HG03520 (cell line): ENCODE measurements around the gene RB1.
"Not testable (repeated sequence)": the region's sequence is repeated elsewhere in the genome, so short reads cannot be mapped to it uniquely, and the experiment has no call there.

Experiments
- ATAC-seq: cut with Tn5 transposase; IDR thresholded peaks from one replicate; pipeline ENCODE4 v1.9.1; 2021; ENCODE audit warnings: mild to moderate bottlenecking, moderate library complexity; ENCODE audit not compliant: unreplicated experiment

RB1 gene

DNA sequence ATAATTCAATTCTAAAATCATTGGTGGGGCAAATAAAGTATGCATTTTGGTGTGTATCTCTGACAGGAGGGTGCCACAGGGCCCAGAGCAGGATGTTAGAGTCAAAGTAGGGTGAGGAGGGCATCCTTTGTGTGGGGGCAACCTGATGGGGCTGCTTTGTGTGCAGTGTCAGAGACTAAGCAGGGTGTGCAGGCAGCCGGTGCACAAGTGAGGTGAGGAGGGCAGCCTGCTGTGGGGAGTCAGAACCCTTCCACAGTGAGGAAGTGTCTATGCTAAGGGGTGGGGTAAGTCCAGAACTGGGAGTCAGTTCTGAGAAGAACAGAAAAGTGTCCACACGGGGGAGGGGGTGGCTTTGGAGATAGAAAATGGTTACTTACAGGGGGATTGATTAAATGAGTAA is 40.7 kb downstream of the RB1 start:
- ATAC-seq: no peak

DNA sequence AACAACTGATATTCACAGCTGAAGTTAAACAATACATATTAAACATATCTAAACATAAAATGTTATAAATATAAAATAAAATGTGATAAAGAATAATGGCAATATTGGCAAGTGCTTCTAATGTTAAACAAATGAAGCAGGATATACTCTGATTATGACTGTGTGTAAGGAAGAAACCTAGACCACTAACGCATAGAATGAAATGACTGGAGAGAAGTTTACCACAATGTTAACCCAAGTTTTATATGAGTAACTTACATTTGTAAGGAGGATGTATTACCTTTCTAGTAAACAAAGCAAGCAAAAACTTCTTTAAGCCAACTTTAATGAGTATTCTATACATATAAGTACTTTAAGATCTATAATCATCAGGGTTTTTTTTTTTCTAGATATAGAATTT is 43.0 kb downstream of the RB1 start:
- ATAC-seq: no peak

DNA sequence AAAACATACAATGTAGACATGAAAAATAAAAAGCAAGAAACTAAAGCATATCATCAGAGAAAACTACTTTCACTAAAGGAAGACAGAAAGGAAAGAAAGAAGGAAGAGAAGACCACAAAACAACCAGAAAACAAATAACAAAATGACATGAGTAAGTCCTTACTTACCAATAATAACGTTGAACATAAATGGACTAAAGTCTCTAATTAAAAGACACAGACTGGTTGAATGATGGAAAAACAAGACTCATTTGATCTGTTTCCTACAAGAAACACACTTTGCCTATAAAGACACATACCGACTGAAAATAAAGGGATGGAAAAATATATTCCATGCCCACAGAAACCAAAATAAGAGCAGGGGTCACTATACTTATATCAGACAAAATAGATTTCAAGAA is 46.0 kb downstream of the RB1 start:
- ATAC-seq: no peak

DNA sequence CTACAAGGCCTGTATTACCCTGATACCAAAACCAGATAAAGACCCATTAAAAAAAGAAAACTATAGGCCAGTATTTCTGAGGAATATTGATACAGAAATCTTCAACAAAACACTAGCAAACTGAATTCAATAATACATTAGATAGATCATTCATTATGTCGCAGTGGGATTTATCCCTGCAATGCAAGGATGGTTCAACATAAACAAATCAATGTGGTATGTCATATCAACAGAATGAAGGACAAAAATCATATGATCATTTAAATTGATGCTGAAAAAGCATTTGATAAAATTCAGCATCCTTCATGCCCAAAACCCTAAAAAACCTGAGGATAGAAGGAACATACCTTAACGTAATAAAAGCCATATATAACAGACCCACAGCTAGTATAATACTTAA is 50.0 kb downstream of the RB1 start:
- ATAC-seq: no peak

DNA sequence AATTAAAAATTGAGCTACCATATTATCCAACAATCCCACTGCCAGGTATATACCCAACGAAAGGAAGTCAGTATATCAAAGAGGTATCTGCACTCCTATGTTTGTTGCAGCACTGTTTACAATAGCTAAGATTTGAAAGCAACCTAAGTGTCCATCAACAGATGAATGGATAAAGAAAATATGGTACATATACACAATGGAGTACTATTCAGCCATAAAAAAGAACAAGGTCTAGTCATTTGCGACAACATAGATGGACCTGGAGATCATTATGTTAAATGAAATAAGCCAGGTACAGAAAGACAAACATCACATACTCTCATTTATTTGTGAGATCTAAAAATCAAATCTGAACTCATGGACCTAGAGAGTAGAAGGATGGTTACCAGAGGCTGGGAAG is 52.0 kb downstream of the RB1 start:
- not testable (repeated sequence) for ATAC-seq

DNA sequence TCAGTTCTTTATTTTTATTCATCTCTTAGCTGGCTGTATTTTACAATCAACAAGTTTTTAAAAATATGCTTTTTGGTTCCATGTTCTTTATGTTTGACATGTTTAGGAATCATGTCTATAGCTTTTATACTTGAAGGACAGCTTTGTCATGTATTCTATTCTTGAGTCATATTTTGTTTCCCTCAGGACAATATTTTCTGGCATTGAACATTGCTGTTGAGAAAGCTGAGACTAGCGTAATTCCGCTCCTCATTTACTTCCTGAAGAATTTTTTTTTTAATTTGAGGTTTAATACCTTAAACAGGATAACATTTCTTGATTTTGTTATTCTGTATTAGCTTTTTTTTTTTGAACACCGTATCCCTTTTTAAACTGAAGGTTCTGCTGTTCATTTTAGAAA is 53.2 kb downstream of the RB1 start:
- ATAC-seq: no peak

DNA sequence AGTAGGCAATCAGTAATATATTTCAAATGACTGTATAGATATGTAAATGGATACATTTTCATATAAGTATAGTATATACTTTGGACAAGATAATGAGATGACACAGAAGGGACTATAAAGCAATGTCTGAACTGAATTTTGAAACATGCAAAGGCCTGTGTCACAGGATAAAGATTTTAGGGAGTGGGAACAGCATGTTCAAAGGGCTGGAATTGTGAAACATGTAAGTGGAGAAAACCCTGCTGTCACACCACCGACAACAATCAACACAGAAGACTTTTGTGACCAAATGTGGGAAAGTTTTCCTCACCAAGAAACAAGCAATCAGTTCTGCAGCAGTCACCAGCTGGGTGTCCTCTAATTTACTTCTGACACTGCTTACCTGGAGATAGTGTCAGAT is 66.4 kb downstream of the RB1 start:
- no peak for ATAC-seq

DNA sequence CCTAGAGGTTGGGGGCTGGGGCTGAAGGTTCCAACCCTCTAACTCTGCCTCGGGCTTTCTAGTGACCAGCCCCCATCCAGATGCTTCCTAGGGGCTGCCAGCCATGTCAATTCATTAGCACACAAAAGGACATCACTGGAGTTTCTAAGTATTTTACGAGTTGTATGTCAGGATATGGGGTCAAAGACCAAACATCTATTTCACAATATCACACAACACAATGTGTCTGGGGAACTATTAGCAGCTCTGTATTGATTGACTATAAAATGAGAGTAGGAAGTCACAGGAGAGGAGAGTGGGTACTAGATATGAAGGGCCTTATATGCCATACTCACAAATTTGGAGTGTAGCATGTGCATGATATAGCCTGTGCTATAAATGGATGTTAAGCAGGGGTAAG is 67.3 kb downstream of the RB1 start:
- ATAC-seq: no peak

DNA sequence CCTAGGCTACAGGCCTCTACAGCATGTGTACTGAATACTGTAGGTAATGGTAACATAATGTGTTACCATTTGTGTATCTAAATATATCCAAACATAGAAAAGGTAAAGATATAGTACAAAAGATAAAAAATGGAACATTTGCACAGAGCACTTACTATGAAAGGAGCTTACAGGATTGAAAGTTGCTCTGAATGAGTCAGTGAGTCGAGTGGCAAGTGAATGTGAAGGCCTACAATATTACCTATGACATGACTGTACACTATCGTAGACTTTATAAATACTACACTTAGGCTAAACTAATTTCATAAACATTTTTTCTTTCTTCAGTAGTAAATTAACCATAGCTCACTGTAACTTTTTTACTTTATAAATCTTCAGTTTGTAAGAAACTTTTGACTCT is 74.3 kb downstream of the RB1 start:
- ATAC-seq: no peak

DNA sequence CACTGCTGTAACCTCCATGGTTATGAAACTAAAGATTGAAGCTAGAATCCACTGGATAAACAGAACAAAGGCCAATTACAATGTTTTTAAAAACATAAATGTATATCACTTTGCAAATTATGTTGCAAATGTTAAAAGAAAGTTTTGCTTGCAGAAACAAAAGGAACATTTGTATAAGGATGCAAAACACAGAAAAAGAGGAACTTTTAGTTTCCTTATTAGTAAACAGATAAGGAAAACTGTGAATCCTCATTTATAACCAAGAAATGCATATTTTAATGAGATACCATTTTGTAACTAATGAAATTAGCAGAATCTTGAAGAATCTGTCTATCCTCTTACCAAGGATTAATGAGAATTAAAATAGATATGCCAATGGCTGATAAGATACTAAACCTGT is 77.0 kb downstream of the RB1 start:
- no peak for ATAC-seq

DNA sequence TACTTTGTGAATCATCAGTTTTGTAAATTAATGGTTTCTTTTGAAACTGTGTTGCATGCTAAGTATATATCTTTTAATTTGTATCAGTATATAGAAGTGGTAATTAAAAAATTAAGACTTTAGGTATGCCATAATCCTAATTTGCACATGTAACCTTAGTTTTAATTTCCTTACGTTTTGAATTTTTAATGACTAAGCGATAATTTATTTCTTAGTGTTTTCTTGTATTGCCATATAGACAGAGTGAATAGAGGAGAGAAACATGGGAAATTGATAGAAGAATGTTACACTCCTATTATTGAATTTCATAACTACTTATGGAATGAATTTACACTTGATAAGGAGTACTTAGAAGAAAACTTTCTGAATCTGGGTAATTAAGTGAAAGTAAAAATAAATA is 79.8 kb downstream of the RB1 start:
- no peak for ATAC-seq

DNA sequence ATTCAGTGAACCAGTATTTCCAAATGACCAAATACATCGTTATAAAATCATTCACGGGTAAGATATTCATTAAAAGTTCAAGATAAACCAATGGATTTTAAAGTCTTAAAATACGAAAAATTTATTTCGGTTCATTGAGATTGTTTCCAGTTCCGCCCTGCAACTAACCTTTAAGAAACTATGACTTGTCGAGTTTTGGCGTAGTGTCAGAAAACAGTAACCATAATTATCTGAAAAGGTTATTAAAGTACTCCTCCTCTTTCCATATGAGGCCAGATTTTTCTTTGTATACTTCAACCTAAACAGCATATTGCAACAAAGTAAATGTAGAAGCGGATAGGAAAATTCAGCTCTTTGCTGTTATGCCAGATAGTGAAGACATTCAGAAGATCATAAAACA is 83.3 kb downstream of the RB1 start:
- ATAC-seq: no peak

DNA sequence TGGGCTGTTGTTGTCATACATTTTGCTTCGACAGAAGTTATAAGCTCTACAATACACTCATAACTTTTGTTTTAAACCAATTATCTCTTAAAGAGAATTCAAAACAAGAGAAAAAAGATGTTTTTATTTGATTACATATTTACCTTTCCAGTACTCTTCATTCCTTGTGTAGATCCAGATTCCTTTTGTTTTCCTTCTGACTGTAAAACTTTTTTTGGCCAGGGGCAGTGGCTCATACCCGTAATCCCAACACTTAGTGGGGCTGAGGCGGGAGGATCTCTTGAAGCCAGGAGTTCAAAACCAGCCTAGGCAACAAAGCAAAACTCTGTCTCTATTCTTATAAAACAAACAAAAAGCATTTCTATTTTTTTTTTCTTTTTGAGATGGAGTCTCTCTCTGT is 87.7 kb downstream of the RB1 start:
- no peak for ATAC-seq

DNA sequence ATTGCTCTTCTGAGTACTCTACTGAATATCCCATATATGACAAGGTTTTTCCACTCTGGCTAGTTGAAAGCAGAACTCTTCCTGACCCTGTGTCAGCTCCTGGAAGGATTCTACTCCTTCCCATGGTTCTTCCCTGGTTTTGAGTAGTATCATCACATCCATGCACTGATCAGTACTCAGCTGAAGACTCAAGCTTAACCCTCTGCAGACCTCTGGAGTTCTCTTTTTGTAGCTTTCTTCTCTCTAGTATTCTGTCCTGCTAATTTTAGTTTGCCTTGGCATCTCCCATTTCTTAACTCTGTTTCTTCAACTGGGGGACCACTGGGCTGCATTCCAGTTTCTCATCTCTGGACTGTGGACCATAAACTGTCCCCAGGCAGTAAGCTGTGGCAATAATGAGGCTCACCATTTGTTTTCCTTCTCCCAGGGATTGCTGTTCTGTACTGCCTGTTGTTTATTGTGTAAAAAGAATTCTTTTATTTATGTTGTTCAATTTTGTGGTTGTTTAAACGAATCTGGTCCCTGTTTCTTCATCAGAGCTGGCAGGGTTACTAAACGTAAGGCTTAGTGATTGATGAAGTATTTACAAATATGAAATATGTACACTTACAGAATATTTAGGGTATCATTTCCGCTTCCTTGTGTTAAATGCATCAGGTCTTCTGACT is 89.6 kb downstream of the RB1 start:
- ATAC-seq: no peak

DNA sequence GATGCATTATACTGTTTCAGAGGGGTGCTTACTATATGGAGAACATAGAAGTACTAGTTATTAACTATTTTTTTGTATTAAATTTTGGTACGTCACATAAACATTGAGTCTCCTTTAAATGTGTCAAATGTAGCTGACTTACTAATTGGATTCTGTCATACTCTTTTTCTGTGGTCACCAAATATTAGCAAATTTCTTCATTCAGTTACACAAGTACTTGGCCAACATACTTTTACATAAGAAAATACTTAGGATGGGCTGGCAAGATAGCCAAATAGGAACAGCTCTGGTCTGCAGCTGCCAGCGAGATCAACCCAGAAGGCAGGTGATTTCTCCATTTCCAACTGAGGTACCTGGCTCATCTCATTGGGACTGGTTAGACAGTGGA is 90.1 kb downstream of the RB1 start:
- ATAC-seq: no peak

DNA sequence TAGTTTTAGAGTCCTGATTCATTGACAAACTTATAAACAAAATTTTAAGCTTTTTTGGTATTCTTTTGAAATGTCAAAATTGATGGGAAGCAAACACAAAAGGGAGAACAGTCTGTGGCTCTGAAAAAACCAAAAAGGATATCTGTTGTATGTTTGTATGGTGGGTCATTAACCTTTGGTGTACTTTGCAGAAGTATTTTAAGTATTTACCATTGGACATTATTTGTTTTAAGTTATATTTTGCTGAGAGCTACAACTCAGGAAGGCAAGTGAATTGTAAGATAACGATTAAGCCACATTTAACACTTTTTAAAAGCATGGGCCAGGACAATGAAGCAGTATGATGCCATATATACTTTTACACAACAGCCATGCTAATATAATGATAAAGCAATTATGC is 94.2 kb downstream of the RB1 start:
- ATAC-seq: no peak

DNA sequence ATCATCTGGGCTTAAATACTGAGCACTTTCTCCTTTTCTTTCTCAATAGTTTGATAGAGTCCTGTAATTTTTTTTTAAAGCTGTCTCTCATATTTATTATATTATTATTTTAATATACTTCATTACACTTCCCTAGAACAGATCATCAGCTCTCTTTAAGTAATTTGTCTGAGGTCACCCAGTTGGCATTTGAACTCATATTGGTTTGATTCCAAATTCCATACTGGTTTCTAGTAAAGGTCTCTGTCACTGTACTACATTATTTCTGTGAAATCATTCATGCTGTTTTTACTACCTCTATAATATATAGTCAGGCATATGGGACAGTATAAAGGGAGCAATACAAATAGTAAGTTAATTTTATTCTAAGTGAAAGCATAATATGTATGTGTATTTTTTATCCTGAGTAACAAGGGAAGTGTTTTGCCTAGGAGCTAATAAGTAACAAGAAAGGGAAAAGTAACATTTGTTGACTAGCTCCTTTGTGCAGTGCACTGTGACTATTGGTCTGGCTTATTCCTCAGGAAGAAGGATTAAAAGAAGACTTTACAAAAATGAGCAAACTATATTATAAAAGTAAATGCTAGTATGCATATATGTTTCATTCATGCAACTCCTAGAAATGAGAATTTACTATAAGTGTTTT is 95.0 kb downstream of the RB1 start:
- no peak for ATAC-seq

DNA sequence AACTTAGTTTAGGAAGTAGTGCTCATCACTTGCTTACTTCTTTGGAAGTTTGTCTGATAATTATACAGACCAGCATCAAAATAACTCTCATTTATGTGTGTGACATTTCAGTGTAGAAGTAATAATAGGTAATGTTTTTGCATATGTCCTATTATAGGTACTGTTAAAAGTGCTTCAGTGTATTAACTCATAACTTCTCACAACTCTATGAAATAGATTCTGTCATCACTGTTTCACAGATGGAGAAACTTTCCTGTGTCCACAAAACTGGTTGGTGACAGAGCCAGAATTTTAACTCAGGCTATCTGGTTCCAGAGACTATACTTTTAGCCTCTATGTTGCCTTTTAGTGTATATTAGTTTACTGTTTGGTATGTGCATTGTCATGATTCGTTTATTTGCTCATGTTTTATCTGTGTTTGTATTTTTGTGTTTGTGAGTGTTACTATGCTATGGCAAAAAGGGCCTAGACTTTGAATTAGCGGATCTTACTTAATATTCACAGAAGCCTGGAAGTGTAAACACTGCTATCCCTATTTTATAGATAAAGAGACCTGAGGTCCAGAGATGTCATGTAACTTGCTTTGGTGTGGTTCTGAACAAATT is 96.6 kb downstream of the RB1 start:
- no peak for ATAC-seq

DNA sequence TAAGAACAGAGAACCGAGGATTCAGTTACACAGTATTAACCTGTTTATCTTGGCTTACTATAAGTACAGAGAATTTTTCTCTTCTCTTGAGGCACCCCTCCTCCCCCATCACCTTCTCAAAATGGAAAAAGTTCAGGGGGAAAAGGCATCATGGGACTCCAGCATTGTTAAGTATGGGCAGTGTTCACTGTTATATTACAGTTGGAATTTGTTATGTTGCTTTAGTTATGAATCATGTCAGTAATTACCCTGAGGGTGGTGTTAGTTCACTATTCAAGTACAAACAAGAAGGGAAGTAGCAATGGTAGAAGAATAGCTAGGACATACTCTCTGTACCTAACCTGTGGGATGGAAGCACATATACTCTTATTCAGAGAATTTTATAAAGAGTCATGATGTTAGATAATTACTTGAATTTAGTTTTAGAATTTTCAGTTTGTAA is 97.3 kb downstream of the RB1 start:
- no peak for ATAC-seq

DNA sequence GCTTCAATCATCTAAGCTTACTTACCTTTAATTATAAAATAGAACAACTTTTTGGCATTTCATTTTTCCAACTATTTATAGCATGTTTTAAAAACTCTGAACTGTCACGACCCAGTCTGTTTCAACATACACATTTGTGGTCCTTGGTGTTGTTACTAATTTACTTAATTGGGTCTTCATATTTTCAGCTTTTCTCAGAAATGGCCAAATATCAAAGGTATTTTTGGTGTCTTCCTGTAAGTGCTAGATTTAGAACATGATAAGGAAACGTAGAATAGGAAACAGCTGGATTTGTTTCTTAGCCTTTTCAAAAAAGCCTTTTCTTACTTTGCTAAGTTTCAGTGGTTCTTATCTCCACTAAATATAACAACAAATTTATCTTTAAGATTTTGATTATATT is 97.9 kb downstream of the RB1 start:
- no peak for ATAC-seq

DNA sequence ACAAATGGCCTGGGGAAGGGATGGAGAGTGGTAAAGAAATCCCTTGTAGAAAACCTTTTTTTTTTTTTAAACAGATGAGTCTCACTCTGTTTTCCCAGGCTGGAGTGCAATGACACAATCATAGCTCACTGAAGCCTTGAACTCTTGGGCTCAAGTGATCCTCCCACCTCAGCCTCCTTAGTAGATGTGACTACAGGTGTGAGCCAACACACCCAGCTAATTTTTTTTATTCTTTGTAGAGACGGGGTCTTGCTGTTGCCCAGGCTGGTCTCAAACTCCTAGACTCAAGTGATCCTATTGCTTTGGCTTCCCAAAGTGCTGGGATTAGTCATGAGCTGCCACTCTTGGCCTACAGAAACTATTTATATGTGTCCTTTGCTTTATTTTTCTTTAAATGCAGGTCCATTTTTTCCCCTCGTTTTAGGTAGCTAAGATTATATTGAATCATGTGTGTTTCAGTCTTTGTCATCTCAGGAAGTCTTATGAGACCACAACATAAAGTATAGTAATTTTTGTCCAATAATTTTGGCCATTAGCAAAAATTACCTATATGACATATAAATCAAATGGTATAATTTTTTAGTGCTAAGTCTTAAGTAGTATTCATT is 98.9 kb downstream of the RB1 start:
- no peak for ATAC-seq

DNA sequence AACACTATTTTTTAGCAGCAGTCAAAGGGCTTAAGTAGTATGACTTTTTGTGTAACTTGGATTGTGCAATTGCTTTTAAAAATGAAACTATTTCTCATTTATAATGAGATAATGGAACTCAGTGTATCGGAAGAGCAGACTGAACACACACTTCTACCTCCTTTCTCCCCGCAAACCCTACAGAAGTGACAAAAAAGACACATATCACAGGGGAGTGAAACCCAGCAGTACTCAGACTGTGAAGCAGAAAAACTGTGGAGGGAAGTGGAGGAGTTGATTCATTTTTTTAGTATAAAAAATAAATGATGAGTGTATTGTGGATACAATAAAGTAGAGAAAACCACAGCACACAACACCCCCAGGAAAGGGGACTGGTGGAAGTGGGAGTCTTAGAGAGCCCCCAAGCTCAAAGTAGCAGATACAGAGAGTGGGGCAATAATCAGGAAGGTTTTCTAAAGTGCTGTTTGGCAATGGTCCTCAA is 99.6 kb downstream of the RB1 start:
- ATAC-seq: no peak
